Glutamatergic neuron (in vitro differentiated cells): ENCODE measurements around the gene TCP11X2. TPM values are rescaled to one million over a fixed set of nuclear protein-coding genes. Genes with fewer than 3 reads are reported as not detected.
"Not testable (repeated sequence)": the region's sequence is repeated elsewhere in the genome, so short reads cannot be mapped to it uniquely, and the experiment has no call there.

Source experiments
- DNase-seq: peaks from one replicate; pipeline ENCODE4 v3.0.0; 2022
- H3K27ac Mint-ChIP-seq: one replicate; pipeline ENCODE4 v1.8.0; 2020; ENCODE audit warnings: mild to moderate bottlenecking, mixed read lengths, inconsistent platforms; ENCODE audit not compliant: unreplicated experiment
- H3K27me3 Mint-ChIP-seq: one replicate; pipeline ENCODE4 v1.8.0; 2020; ENCODE audit warnings: mild to moderate bottlenecking, moderate library complexity, mixed read lengths, inconsistent platforms; ENCODE audit not compliant: unreplicated experiment
- H3K36me3 Mint-ChIP-seq: one replicate; pipeline ENCODE4 v1.8.0; 2020; ENCODE audit warnings: mild to moderate bottlenecking, mixed read lengths, inconsistent platforms; ENCODE audit not compliant: unreplicated experiment
- H3K4me1 Mint-ChIP-seq: one replicate; pipeline ENCODE4 v1.8.0; 2020; ENCODE audit warnings: mild to moderate bottlenecking, low read depth, mixed read lengths, inconsistent platforms; ENCODE audit not compliant: unreplicated experiment
- H3K4me3 Mint-ChIP-seq: one replicate; pipeline ENCODE4 v1.8.0; 2020; ENCODE audit warnings: mild to moderate bottlenecking, mixed read lengths, inconsistent platforms; ENCODE audit not compliant: unreplicated experiment
- H3K9me3 Mint-ChIP-seq: one replicate; pipeline ENCODE4 v1.8.0; 2020; ENCODE audit warnings: mild to moderate bottlenecking, moderate library complexity, mixed read lengths, inconsistent platforms; ENCODE audit not compliant: unreplicated experiment
- total RNA-seq: library from RNA; stranded (reverse); fragmentation: NEBNext Ultra II Directional; extraction: Animal tissue kit (Norgen Biotek cat#: 25700); gene quantifications from one replicate; pipeline ENCODE4 v1.2.1, GENCODE V29; 2021; ENCODE audit not compliant: unreplicated experiment
- TF ChIP-seq, protein P1 (sequence below): fragments of 200-600 bp; sonication (generic); IDR thresholded peaks from one replicate; pipeline ENCODE4 v1.5.0; 2021; ENCODE audit not compliant: partially characterized antibody, unreplicated experiment

Gene TCP11X2
- total RNA-seq, 1 donor from 2014 or later: 3.7 TPM

DNA sequence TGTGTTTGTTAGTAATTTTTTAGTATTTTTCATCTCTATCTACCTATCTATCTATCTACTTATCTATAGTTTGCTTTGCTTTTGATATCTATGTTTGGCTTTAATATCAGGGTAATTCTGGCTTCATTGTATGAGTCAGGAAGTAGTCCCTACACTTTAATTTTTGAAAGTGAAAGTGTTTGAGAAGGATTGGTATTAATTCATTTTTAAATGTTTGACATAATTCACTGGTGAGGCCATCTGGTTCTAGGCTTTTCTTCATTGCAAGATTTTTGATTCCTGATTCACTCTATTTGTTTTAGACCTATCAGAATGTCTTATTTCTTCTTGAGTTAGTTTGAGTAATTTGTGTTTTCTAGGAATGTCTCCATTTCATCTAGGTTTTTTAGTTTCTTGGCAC lies 20.2 kb upstream of the TCP11X2 start:
- H3K36me3 Mint-ChIP-seq: no peaks in the 10 kb centered on the region
- H3K4me1 Mint-ChIP-seq: peaks cover 4% of the 10 kb centered on the region
- TF ChIP-seq, protein P1, sequence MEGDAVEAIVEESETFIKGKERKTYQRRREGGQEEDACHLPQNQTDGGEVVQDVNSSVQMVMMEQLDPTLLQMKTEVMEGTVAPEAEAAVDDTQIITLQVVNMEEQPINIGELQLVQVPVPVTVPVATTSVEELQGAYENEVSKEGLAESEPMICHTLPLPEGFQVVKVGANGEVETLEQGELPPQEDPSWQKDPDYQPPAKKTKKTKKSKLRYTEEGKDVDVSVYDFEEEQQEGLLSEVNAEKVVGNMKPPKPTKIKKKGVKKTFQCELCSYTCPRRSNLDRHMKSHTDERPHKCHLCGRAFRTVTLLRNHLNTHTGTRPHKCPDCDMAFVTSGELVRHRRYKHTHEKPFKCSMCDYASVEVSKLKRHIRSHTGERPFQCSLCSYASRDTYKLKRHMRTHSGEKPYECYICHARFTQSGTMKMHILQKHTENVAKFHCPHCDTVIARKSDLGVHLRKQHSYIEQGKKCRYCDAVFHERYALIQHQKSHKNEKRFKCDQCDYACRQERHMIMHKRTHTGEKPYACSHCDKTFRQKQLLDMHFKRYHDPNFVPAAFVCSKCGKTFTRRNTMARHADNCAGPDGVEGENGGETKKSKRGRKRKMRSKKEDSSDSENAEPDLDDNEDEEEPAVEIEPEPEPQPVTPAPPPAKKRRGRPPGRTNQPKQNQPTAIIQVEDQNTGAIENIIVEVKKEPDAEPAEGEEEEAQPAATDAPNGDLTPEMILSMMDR: no peak
- no peaks in the 10 kb centered on the region for H3K9me3 Mint-ChIP-seq
- no peak for DNase-seq
- H3K27me3 Mint-ChIP-seq: no peaks in the 10 kb centered on the region
- no peak overlapping the region for H3K27ac Mint-ChIP-seq
- H3K4me3 Mint-ChIP-seq: no peak overlapping the region

DNA sequence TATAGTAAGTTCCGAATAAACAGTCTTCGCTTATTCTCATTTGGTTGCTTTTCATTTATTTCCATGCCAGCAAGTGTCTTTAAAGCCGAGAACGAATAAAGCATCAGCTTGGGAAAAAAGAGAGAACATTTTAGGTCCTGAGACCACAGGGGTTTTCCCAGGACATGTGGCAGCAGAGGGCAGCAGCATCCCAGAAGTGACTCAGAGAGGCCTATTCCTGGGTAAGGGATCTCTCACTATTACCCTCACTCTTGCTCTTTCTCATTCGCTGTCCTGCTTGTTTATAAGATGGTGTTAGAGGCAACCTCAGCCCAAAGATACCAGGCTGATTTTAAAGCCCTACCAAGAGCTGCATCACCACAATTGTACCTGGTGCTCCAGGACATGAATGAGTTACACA lies 7.2 kb upstream of the TCP11X2 start:
- H3K36me3 Mint-ChIP-seq, H3K27ac Mint-ChIP-seq, H3K4me3 Mint-ChIP-seq, H3K9me3 Mint-ChIP-seq, H3K4me1 Mint-ChIP-seq, DNase-seq, H3K27me3 Mint-ChIP-seq: not testable (repeated sequence)

DNA sequence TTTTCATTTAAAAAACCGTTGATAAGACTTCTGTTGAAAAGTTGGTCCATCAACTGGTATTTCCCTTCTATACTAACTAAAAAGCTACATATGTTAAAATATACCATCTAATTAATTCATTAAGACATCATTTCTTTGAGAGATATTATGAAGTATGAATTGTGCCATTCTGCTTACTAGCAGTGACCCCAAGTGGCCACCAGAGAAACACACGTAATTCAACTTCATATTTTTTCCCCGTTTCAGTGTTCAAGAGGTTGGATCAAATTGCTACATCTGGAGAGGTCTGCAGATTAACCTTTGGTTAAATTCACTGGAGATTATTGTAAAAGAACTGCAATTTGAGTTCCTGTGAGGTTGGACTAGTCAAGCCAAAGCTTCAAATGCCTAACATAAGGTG lies 1.4 kb downstream of the TCP11X2 start:
- H3K27me3 Mint-ChIP-seq, H3K4me3 Mint-ChIP-seq, DNase-seq, H3K36me3 Mint-ChIP-seq, H3K27ac Mint-ChIP-seq, H3K4me1 Mint-ChIP-seq, H3K9me3 Mint-ChIP-seq: not testable (repeated sequence)

DNA sequence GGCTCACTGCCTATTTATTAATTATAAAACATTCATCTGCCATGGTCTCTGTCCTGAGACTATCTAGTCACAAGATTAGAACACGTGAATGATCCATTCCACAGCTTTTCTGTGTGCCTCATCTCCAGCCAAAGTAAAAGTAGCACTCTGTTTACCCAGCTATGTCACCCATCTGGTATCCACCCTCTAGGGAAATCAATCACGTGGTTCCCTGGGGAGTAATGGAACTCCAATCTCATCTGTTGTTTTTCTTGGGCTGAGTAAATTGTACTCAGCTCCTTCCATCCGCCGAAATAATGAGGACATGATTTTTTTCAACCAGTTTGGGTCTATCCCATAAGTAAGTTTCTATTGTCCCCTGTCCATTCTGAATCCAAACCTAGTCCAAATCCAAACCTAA lies 13.0 kb downstream of the TCP11X2 start:
- not testable (repeated sequence) for H3K27ac Mint-ChIP-seq, DNase-seq, H3K27me3 Mint-ChIP-seq, H3K9me3 Mint-ChIP-seq, H3K4me3 Mint-ChIP-seq, H3K36me3 Mint-ChIP-seq, H3K4me1 Mint-ChIP-seq

DNA sequence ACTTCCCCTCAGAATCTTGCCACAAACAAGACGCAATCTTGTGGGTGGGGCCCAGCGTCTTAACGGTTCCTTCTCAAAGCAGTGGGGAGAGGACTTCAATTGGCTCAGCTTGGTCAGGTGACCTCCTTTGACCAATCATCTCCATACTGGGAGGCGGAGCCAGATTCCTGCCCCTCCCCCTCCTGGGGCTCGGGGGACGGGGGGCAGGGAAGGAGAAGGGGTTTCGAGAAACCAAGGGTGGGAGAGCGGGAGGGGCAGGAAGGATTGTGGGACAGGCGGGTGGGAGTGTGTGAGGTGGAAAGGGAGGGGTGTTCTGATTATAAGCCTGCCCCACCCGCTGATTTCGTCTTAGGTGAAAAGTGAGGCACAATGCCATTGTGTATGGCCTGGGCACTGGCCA lies 31.7 kb downstream of the TCP11X2 start, which contains the start of gene NXF2B:
Gene NXF2B, minus strand, starts transcription at position 101 of the 400 bp plus-strand sequence. CDS start 59,972 bp downstream, outside the sequence.
- DNase-seq, H3K4me3 Mint-ChIP-seq, H3K4me1 Mint-ChIP-seq, H3K36me3 Mint-ChIP-seq, H3K9me3 Mint-ChIP-seq, H3K27ac Mint-ChIP-seq, H3K27me3 Mint-ChIP-seq: not testable (repeated sequence)

GRCh38 chrX:102414493-102414892 lies 57.1 kb downstream of the TCP11X2 start:
- not testable (repeated sequence) for H3K27me3 Mint-ChIP-seq, H3K36me3 Mint-ChIP-seq, H3K4me3 Mint-ChIP-seq, DNase-seq, H3K9me3 Mint-ChIP-seq, H3K27ac Mint-ChIP-seq, H3K4me1 Mint-ChIP-seq

Other genes starting within 250 kb of the TCP11X2 start
- 1.4 TPM for gene NXF2, start 224.6 kb downstream of the TCP11X2 start, total RNA-seq
- 0.74 TPM for gene NXF2B, start 31.8 kb downstream of the TCP11X2 start, total RNA-seq
- gene TMSB15A, start 44.9 kb upstream of the TCP11X2 start, total RNA-seq: 213 TPM
- gene ARMCX5, start 127.7 kb upstream of the TCP11X2 start, total RNA-seq: 16.2 TPM
- 9.8 TPM for gene GPRASP1, start 179.7 kb upstream of the TCP11X2 start, total RNA-seq
- 24.6 TPM for gene GPRASP2, start 240.6 kb upstream of the TCP11X2 start, total RNA-seq
- gene GPRASP3, start 248.9 kb upstream of the TCP11X2 start, total RNA-seq: 19.4 TPM